Left lung (tissue), 10 donors: ENCODE data around the gene SRI. TPM values are rescaled to one million over a fixed set of nuclear protein-coding genes. Genes with fewer than 3 reads are reported as not detected.

Experiments
- ATAC-seq: fragments of 200-7000 bp; cut with Tn5 transposase; one replicate; pipeline ENCODE4 v1.9.1; 2020; ENCODE audit warnings: moderate library complexity
- DNase-seq, 4 donors: peaks; one replicate each; pipeline ENCODE4 v3.0.0-alpha.2; 2013 to 2020
- H3K27ac ChIP-seq, 2 donors: fragments of 200-600 bp; sonication (generic) in 1 of 2; one replicate each; pipeline versions ENCODE4 v1.5.0 to v1.8.0; 2020 to 2021
- H3K27me3 ChIP-seq, 2 donors: fragments of 200-600 bp; sonication (generic) in 1 of 2; one replicate each; pipeline versions ENCODE4 v1.5.0 to v1.8.0; 2020 to 2021
- H3K36me3 ChIP-seq, 2 donors: fragments of 200-600 bp; sonication (generic) in 1 of 2; one replicate each; pipeline versions ENCODE4 v1.5.0 to v1.8.0; 2020 to 2021
- H3K4me1 ChIP-seq, 2 donors: fragments of 200-600 bp; one replicate each; pipeline ENCODE4 v1.8.0; 2021
- H3K4me3 ChIP-seq, 2 donors: fragments of 200-600 bp; sonication (generic) in 1 of 2; one replicate each; pipeline versions ENCODE4 v1.5.0 to v1.8.0; 2020 to 2021; ENCODE audit warnings: mild to moderate bottlenecking in 1 of 2
- H3K9me3 ChIP-seq, 2 donors: fragments of 200-600 bp; sonication (generic) in 1 of 2; one replicate each; pipeline versions ENCODE4 v1.5.0 to v1.8.0; 2020 to 2021
- intact Hi-C, 2 donors: fragments of 100-400 bp; cut with DNase I; formaldehyde crosslinking; loops; one replicate each; pipeline versions ENCODE4 v1.11.2 to v1.14.2; 2022
- polyA plus RNA-seq, 6 donors: library from polyadenylated mRNA; unstranded; fragments of 120-200 nt; gene quantifications; one replicate each; pipeline ENCODE4 v1.2.1, GENCODE V29; 2013; ENCODE audit not compliant: insufficient read length in 6 of 6
- total RNA-seq, 2 donors: library from RNA; stranded (reverse); fragmentation: NEBNext Ultra II Directional; extraction: Animal tissue kit (Norgen Biotek cat#: 25700); gene quantifications; one replicate each; pipeline ENCODE4 v1.2.1, GENCODE V29; 2021
- TF ChIP-seq, protein P1 (sequence below), 2 donors: fragments of 200-600 bp; sonication (generic) in 1 of 2; IDR thresholded peaks; one replicate each; pipeline versions ENCODE4 v1.5.0 to v1.8.0; 2021; ENCODE audit warnings: antibody characterized with exemption in 2 of 2
- donor health status: DM: no; HTN: yes; CAD: no.
- donor health status: DM: no; HTN: no; CAD: no.

Gene SRI
- total and polyA plus RNA-seq, 8 donors: 121 to 189 (median 163) TPM

DNA sequence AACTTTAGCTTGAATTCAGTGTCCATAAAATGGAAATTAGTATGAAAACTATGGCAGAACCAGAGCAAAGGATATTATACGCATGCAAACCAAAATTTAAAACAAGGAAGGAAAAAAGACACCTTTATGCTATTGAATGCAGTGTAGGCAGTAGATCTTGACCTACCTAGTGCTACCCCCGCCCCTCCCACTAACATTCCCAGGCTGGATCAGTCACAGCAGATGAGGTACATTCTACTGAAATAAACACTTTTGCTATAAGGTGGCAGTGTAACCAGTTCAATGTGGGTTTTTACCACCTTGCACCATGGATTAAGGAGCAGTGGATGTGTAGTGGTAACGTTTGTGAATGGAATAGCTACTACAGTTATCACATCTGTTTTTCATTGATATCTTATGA, 27.9 kb downstream of the SRI start:
- Histone ChIP-seq H3K4me3 (no peak overlapping the region), H3K9me3 (no peaks in the 10 kb centered on the region), H3K27ac (no peak overlapping the region), H3K36me3 (no peaks in the 10 kb centered on the region), H3K4me1 (no peaks in the 10 kb centered on the region), H3K27me3 (no peaks in the 10 kb centered on the region)
- TF ChIP-seq, protein P1, sequence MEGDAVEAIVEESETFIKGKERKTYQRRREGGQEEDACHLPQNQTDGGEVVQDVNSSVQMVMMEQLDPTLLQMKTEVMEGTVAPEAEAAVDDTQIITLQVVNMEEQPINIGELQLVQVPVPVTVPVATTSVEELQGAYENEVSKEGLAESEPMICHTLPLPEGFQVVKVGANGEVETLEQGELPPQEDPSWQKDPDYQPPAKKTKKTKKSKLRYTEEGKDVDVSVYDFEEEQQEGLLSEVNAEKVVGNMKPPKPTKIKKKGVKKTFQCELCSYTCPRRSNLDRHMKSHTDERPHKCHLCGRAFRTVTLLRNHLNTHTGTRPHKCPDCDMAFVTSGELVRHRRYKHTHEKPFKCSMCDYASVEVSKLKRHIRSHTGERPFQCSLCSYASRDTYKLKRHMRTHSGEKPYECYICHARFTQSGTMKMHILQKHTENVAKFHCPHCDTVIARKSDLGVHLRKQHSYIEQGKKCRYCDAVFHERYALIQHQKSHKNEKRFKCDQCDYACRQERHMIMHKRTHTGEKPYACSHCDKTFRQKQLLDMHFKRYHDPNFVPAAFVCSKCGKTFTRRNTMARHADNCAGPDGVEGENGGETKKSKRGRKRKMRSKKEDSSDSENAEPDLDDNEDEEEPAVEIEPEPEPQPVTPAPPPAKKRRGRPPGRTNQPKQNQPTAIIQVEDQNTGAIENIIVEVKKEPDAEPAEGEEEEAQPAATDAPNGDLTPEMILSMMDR (IDR thresholded peaks at IDR 0.05): no peak
- DNase-seq (no peak), ATAC-seq (no peak)
- intact Hi-C loops: no loop called here

DNA sequence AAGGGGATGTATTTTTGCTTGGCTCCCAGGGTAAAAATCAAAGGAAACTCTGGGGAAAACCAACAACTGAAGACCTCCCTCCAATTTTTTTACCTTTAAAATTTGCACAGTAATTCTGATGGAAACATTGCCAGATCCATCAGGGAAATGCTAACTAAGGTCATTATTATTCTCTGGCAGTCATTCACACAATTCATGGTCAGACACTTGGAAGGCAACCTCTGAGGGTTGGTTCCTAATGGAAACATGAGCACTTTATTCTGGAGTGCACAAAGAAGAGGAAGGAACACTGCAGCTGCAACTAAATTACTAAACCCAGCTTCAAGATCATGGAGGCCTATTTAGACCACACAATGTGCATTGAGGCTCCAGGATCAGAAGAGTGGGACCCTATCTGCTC, 34.2 kb downstream of the SRI start:
- no peaks in the 10 kb centered on the region for H3K36me3 ChIP-seq
- no peaks in the 10 kb centered on the region for H3K27me3 ChIP-seq
- no peaks in the 10 kb centered on the region for H3K9me3 ChIP-seq
- no peak for ATAC-seq
- H3K4me1 ChIP-seq: no peaks in the 10 kb centered on the region
- intact Hi-C loops: no loop called here
- no peak overlapping the region for H3K27ac ChIP-seq
- H3K4me3 ChIP-seq: no peak overlapping the region
- TF ChIP-seq, protein P1 (IDR thresholded peaks at IDR 0.05): no peak
- DNase-seq: no peak

DNA sequence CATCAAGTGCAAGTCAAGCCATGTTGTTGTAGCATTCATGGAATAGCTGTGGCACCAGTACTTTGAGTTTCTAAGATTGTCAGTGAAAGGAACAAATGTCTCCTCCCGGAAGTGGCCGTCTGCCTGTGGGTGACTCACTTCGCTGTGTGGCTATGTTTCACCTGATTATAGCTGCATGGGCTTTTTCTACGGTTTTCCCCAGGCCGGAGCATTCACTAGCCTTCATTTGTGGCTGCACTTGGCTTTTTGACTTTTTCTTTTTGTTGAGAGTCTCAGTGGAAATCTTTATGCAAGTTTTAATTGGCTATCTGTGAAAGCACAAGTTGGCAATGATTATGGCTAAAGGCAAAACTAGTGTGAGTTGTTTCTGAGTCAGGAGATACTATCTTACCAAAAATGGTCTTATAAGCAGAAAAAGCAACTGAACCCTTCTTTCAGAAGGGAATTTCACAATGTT, 35.0 kb downstream of the SRI start:
- H3K27ac ChIP-seq: no peak overlapping the region
- DNase-seq: no peak
- TF ChIP-seq, protein P1 (IDR thresholded peaks at IDR 0.05): no peak
- no peak for ATAC-seq
- H3K4me1 ChIP-seq: no peaks in the 10 kb centered on the region
- no peak overlapping the region for H3K4me3 ChIP-seq
- no peaks in the 10 kb centered on the region for H3K36me3 ChIP-seq
- intact Hi-C loops: no loop called here
- no peaks in the 10 kb centered on the region for H3K27me3 ChIP-seq
- H3K9me3 ChIP-seq: no peaks in the 10 kb centered on the region

DNA sequence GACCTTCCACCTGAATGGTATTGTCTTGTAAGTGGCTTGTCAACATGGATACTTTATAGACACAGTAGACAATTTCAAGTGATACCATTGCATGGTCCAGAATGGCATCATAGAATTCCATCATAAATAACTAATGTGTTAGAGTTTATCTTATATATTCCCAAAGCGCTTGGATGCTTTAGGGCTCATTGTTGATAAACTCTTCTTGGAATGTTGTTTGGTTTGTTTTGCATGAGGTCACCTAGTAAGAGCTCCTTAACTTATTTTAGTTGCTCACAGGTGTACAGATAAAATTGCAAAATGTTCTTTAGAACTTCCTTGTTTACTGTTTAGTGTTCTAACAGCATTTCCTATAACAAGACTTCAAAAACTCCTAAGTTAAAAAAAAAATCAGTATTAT, 36.8 kb downstream of the SRI start:
- intact Hi-C loops: no loop called here
- ATAC-seq: no peak
- Histone ChIP-seq H3K27me3 (no peaks in the 10 kb centered on the region), H3K9me3 (no peaks in the 10 kb centered on the region), H3K36me3 (no peaks in the 10 kb centered on the region), H3K4me3 (no peak overlapping the region), H3K27ac (no peak overlapping the region), H3K4me1 (no peaks in the 10 kb centered on the region)
- no peak for DNase-seq
- TF ChIP-seq, protein P1 (IDR thresholded peaks at IDR 0.05): no peak

GRCh38 chr7:88176190-88176589, 43.6 kb downstream of the SRI start:
- Histone ChIP-seq H3K27me3 (no peaks in the 10 kb centered on the region), H3K4me3 (no peak overlapping the region), H3K27ac (no peak overlapping the region), H3K4me1 (no peaks in the 10 kb centered on the region), H3K9me3 (no peaks in the 10 kb centered on the region), H3K36me3 (no peaks in the 10 kb centered on the region)
- ATAC-seq (no peak), DNase-seq (no peak)
- intact Hi-C loops: no loop called here
- TF ChIP-seq, protein P1 (IDR thresholded peaks at IDR 0.05): no peak
